ENCODE measurements around the gene RAB22A.
A peak's percentile ranks its signal among the peaks of the same experiment; 100 is the strongest.
"Not testable (repeated sequence)": the region's sequence is repeated elsewhere in the genome, so short reads cannot be mapped to it uniquely, and the experiment has no call there.

The RAB22A gene

DNA sequence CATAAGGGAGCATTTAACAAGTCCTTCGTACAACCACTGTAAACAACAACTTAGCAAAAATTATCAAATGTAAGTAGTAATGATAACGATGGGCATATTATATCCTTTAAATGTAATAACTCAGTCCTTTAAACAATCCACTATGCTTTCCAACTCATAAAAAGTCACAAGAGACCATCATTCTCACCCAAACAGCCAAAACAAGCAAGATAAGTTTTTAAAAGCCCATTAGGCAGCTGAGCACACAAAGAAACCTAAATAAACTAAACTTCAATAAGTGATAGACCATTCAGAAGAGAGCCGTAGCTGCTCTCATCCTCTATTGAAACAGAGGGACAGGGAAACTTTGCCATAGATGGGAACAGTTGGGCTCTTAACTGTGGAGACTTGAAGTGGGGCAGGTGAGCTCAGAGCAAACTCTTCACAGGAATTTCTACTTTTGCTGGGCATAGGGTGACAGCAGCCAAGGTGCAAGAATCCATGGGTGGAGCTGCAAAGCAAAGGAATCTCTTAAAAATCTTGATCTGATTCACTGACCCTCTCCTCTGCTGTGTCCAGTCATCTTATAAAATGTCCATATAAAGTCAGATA, 22.5 kb downstream of the RAB22A start:
- no peak overlapping the region for H3K4me3 ChIP-seq (ENCODE audit: low read depth, low read length)
- no peak for DNase-seq (ENCODE audit: low read depth)

DNA sequence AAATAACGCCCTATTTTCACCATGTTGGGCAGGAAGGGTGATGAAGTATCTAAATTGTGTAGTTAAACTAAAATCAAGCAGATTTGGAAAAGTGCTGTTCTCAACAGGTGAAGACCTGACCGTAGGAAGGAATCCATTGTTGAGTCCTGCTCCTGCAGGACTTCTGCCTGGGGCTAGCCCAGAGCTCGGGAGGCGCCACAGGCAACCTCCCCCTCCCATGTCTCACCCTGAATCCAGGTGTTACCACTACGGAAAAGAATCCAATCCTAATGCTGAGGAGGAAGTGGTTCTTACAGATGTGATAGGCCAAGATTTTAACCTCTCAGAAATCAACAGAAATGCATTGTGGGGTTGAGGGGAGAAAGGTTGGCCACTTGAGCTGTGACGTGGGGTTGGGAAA, 30.2 kb downstream of the RAB22A start:
- DNase-seq (ENCODE audit: low read depth) = no peak
- no peak overlapping the region for H3K4me3 ChIP-seq (ENCODE audit: low read depth, low read length)

DNA sequence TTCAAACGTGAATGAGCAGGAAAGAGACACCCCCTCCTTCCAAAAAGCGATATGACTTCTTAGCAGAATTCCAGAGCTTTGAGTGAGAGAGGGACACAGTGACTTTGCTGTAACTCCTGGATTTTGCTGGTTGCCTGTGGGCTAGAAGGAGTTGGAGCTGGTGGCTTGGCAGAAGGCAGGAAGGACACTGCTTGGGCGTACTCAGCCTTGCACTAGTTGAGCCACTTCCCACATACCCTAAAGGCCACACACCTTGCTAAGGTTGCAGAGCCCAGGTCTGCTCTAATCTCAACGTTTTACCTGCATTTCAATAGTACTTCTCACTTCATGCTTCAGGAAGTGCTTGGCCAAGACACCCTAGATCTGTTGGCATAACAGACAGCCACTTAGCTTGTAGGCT, 30.6 kb downstream of the RAB22A start:
- DNase-seq (ENCODE audit: low read depth) = no peak
- no peak overlapping the region for H3K4me3 ChIP-seq (ENCODE audit: low read depth, low read length)

DNA sequence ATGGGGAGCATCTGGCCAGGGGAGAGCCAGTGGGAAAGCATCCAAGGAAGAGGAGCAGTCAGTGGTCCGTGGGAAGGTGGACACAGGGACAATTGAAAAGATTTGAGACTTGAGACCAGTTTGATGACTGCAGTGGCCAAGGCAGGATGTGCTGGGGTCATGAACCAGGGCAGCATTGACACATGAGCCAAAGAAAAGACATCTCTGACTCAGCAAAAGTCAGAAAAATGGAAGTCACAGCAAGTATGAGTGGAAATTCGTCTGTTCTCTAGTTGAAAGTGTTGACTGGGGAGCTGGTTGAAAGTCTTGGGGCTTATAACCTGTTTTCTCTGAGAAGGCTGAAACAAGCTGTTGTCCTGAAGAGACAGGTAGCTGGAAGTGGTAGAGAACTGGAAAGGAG, 31.3 kb downstream of the RAB22A start:
- no peak overlapping the region for H3K4me3 ChIP-seq (ENCODE audit: low read depth, low read length)
- no peak for DNase-seq (ENCODE audit: low read depth)

DNA sequence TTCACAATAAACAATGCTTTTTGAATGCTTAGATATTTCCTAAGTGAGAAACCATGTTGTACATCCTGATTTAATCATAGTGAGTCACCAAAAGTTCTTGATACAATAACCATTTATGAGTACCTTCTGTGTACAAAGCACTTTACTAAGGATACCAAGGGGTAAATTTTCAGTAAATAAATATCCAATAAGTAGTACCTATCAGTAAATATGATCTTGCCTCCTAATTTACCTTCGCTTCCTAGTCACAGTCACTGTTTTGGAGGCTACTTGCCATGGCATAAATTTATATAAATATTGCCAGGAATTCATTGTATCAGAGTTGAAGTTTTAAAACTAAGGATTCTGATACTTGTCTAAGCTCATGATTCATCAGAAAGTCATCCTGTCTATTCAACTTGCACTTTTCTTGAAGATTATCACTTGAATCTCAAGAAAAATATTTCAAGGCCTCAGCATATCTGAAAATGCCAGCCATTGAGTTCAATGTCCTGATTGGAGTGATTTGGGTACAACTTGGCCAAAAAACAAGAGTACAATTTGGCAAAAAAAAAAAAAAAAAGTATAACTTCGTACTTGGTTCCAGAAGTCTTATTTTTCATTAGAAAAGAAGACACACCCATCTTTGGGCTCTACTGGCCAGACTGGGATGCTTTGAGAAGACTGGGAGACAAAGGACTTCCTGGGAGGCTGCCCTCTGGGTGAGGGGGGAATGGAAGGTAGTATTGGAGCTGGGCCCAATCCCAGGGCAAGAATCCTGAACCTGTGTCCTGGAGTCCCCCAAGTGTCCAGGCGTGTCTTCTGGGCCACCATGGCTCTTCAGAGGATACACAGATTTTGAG, 32.8 kb downstream of the RAB22A start:
- H3K4me3 ChIP-seq (ENCODE audit: low read depth, low read length) = no peak overlapping the region
- no peak for DNase-seq (ENCODE audit: low read depth)

DNA sequence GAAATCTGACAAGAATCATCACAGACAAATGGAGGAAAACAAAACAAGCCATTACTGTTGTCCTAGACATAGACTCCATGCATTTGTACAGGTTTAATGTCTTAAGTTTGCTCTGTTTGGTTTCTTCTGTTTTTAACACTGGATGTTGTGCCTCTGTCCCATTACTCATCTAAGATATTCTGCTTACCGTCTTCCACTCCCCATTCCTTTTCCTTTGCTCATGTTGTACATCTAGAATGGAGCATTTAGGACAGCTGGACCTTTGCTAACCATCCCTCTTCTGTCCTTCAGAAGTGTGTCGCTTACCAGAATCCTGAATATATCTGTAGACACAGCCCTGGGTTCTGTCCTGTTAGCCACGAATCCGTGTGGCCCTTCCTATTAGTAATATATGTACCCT, 35.2 kb downstream of the RAB22A start:
- no peak overlapping the region for H3K4me3 ChIP-seq (ENCODE audit: low read depth, low read length)
- DNase-seq (ENCODE audit: low read depth) = no peak

DNA sequence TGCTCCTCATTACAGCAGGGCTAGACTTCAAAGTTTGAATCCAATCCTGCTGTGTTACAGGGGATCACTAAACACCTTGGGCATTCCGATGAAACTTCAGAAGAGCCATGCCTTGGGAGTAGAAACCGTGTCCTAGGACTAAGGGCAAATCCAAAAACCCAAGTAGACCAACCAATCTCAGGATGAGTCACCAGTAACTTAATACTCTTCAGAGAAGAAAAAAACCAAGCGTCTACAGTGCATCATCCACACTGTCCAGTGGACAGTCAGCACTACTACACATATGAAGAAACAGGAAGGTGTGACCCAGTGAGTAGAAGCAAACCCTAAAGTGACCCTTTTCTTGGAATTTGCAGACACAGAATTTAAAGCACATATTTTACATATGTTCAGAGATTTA, 40.1 kb downstream of the RAB22A start:
- DNase-seq (ENCODE audit: low read depth) = peak; percentile 54

DNA sequence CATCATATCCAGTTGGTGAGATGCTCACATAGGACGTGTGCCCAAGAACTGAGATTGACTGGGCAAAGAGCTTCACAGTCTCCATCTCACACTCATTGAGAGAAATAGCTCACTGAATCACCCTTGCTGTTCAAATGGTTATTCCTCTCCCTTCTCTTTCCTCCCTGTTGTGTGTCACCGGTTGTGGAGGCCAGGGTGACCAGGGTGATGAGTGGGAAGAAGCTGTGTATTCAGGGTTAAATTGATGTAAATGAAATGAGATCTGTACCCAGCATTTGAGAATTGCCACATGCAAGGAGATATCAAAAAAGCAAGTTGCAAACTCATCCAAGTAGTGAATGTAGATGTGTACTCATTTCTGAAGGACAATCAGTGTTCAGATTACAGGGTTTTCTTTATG, 43.0 kb downstream of the RAB22A start:
- H3K4me3 ChIP-seq (ENCODE audit: low read depth, low read length) = no peak overlapping the region
- no peak for DNase-seq (ENCODE audit: low read depth)

More for the DNA sequence above, 40.1 kb downstream of the RAB22A start:
- no peak overlapping the region for H3K4me3 ChIP-seq (ENCODE audit: low read depth, low read length)

DNA sequence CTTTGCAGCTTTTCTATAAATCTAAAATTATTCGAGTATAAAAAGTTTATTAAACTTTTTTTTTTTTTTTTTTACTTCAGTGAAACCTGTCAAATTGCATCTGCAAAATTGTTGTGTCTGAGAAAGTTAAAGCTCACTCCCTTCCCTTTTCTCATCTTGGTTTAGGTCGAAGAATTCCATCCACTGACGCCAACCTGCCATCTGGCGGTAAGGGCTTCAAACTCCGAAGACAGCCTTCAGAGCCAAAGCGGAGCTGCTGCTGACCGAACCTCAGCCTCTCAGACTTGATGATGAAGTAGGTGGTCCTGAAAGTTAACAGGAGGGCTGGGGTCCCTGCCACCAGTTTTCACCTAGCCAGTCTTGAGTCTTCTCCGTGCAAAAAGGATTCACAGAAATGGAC, 49.9 kb downstream of the RAB22A start:
- H3K4me3 ChIP-seq (ENCODE audit: low read depth, low read length) = no peak overlapping the region
- DNase-seq (ENCODE audit: low read depth) = no peak

DNA sequence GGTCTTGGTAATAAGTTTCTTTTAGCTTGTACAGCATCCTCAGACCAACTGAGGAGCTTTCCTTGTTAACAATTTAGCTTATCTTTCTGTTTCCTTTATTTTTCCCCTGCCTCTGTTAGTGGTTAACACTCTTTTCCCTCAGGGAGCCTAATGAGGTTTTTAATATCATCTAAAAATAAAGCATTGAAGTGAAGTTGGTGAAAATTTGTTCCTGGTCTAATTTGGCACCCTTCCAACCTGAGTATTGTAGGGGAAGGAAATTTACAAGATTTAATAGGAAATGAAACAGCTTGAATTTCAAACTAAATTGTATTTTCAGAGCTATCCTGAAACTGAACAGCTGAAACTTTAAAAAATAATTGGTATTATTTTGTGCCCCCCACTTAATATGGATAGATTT, 51.4 kb downstream of the RAB22A start:
- H3K4me3 ChIP-seq (ENCODE audit: low read depth, low read length) = no peak overlapping the region
- DNase-seq (ENCODE audit: low read depth) = no peak

DNA sequence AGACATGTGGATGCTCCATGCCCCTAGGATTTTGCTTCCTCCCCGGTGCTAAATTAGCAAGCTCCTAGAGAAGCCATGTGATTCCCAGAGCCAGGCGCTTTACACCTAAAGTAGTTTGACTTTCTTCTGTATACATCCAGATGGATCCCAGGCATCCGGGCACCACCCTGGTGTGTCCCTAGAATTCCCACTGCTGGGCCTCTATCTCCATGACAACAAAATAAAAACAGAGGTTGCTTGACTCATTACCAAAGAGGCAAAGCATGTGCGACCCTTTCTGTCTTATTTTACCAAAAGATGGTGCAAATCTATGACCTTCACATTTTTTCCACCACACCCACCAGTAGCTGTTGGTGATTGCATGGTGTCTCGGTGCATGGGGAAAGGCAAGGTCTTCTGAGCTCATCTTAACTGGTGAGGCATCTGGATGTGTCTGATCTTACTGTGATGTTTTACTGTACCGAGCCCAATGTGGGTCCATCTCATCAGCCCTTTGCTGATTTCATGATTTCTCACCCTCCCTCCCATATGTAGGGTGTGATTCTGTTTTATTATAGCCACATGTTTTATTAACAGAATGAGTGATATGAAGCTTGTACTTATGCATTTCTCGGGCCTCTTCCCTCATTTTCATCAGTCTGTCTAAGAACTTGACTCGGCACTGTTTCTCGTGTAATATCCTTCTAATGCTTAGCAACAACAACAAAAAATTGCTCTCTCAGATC, 52.1 kb downstream of the RAB22A start:
- DNase-seq (ENCODE audit: low read depth) = no peak
- no peak overlapping the region for H3K4me3 ChIP-seq (ENCODE audit: low read depth, low read length)

DNA sequence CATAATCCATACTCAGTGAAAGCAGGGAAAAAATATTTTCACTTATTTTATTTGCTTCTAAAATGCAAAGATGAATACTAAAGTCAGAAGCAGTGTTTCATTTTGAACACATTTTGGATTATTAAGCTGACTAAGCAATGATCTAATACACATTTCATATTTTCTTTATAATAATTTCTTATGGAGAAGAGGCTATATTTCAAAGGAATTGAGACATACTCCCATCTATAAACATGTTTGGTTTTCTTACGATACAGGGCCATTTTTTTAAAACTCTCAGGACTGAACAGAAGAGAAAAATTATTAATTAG, 52.6 kb downstream of the RAB22A start:
- H3K4me3 ChIP-seq (ENCODE audit: low read depth, low read length) = no peak overlapping the region
- no peak for DNase-seq (ENCODE audit: low read depth)

DNA sequence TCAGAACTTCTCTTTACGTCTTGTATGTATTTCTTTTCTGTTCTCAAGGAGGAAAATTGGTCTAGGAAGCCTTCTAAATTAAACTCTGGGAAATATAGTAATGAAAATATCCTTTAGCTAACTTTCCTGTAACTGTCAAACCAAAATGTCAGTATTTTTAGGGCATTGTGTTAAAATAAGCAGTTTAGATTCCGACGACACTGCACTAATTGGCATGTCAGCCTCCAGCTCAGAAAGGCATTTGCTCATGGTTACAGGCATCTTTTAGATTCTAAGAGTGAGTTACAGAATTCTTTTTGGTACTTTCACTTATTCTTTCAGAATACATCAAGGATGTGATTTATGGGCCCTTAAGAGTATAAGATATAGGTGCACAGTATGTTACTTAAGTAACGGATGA, 53.5 kb downstream of the RAB22A start:
- DNase-seq (ENCODE audit: low read depth) = no peak
- no peak overlapping the region for H3K4me3 ChIP-seq (ENCODE audit: low read depth, low read length)

DNA sequence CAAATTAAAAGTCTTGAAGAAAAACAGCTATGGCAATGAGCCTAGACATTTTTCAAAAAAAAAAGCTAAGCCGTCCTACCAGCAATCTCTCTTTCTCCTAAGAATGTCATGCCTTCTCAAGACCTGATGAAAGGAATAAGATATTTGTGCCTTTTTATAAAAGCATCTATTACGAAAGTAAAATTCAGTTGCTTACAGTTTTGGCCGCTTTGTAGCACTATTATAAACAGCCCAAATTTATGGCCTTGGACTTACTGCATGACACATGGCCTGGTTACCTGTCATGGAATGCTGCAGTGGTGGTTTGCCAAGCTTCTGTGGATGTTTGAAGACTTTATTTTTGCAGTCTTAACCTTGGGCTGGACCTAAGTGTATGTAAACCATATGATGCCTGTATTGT, 57.4 kb downstream of the RAB22A start:
- DNase-seq (ENCODE audit: low read depth) = no peak
- no peak overlapping the region for H3K4me3 ChIP-seq (ENCODE audit: low read depth, low read length)

DNA sequence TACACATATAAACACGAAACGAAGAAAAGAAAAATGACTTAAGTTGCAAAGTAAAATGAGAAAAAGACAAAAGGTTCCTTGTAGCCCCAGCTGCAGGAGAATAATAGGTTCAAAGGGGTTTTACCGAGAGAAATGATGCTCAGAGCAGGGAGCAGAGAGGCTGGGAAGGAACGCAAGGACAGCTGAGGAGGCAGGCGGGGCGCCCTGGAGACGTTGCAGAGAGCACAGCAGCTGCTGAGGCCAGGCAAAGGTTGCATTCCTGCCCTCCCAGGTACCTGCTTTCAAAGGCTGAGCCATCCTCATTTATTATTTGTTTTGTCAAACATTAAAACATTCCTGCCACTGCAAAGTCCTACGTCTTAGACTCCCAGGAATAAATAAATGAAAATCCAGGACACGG, 63.3 kb downstream of the RAB22A start:
- DNase-seq (ENCODE audit: low read depth) = no peak
- no peak overlapping the region for H3K4me3 ChIP-seq (ENCODE audit: low read depth, low read length)

DNA sequence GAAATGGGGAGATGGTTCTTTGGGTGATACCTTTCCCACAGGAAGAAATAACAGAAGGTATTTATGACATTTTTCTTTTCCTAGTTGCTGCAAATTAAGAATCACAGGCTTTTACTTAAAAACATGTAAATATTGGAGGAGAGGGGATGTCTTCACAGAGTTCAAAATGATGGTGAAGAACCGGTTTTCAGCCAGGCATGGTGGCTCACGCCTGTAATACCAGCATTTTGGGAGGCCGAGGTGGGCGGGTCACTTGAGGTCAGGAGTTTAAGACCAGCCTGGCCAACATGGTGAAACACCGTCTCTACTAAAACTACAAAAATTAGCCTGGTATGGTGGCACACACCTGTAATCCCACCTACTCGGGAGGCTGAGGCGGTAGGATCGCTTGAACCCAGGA, 63.8 kb downstream of the RAB22A start:
- not testable (repeated sequence) for DNase-seq (ENCODE audit: low read depth); H3K4me3 ChIP-seq (ENCODE audit: low read depth, low read length)

DNA sequence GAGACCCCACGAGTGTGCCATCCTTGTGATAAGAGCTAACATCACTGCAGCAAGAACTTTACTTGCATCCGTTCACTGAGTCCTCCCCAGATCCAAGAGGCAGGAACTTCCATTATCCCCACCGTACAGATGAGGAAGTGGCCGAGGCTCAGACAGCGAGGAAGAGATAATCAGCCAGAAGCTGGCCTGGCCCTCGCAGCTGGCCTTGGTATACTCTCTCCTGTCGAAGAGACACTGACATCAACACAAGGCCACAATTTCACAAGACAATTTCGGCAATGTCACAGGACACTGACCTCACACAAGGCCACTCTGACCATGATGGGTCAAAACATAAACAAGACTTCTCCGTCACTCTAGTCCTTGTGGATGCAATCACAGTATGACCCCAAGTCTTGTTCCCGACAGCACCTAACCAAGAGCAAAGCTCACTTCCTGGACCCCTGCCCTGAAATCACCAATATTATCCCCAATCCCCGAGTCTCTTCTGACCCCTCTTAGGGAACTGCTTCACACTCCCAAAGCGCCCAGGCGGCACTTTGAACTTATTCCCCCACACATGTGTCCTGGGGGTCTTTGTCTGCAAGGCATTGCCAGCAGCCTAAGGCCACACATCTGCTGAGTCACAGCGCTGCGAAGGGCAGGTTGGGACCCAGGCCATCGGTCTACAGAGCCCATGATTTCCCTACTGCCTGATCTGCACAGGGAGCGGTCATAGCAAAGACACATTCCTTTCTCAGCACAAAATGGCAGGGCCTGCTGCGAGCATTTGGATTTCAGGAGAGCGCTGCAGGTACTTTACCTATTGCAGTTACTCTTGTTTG, 64.7 kb downstream of the RAB22A start:
- H3K4me3 ChIP-seq (ENCODE audit: low read depth, low read length) = no peak overlapping the region
- DNase-seq (ENCODE audit: low read depth) = no peak

DNA sequence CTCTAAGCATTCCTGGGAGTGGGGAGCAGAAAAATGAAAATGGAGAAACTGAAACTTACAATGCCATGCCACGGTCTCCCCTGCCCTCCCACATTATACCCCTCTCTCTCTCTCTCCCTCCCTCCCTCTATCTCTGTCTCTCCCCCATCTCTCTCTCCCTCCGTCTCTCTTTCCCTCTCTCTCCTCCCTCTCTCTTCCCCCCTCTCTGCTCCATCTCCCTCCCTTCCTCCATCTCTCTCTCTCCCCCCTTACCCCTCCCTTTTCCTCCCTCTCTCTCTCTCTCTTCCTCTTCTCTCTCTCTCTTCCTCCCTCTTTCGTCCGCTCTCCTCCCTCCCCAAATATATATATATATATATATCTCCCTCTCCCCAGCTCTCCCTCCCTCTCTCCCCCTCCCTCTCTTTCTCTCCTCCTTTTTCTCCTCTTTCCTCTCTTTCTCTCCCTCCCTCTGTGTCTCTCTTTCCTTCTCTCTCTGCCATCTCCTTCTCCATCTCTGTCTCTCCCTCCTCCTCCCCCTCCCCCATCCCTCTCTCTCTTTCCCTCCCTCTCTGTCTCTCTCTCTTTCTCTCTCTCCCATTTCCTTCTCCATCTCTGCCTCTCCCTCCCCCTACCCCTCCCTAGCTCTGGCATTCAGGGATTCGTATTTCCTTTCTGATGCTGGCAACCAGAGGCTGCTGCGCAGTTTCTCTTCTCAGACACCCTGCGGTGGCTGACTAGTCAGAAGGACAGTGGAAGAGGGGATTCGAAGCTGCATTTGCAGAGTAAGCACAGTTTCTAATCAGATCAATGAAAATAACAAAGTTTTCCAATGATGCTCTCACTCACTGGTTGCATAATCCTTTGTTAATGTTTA, 65.6 kb downstream of the RAB22A start:
- peak; percentile 15 for DNase-seq (ENCODE audit: low read depth)
- H3K4me3 ChIP-seq (ENCODE audit: low read depth, low read length) = no peak overlapping the region

DNA sequence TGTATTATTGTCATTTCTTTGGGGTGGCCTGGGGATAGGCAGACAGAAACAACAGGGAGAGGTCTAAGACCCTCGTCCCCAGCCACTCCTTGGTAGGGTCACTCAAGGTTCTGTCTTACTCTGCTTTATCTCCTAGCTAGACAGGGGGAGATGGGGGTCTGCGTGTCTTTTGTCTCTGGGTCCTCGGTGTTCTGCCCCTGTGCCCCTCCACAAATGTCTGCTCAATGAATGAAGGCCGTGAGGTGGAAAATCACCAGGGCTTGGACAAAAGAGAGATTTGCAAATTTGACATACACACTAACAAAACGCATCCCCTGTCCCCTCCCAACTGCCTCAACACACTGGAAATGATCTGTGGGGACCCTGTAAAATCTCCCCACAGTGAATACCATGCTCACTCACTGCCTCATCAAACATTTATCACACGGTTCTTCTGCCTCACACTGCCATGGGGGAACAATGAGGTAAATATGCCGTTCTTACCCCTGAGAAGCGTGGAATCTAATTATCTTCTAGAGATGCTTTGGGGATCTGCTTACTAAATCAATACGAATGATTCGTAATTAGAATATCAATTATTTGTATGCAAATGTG, 66.3 kb downstream of the RAB22A start:
- H3K4me3 ChIP-seq (ENCODE audit: low read depth, low read length) = no peak overlapping the region

More for the DNA sequence above, 66.3 kb downstream of the RAB22A start:
- DNase-seq (ENCODE audit: low read depth) = no peak
